Endodermal cell (in vitro differentiated cells): ENCODE results near the gene KRTAP10-3. TPM values are rescaled to one million over a fixed set of nuclear protein-coding genes. Genes with fewer than 3 reads are reported as not detected.

Experiments used
- DNase-seq: peaks from one replicate; pipeline ENCODE4 v3.0.0-alpha.2; 2017
- H3K27ac ChIP-seq: 2 replicates; pipeline ENCODE4 v1.5.1; 2013; ENCODE audit warnings: mild to moderate bottlenecking, low read depth, low read length, moderate library complexity
- H3K27me3 ChIP-seq: 2 replicates; pipeline ENCODE4 v1.6.1; 2013; ENCODE audit warnings: mild to moderate bottlenecking, low read length, moderate library complexity; ENCODE audit not compliant: insufficient read depth, control insufficient read depth, poor library complexity, severe bottlenecking
- H3K36me3 ChIP-seq: 2 replicates; pipeline ENCODE4 v1.7.0; 2013; ENCODE audit warnings: mild to moderate bottlenecking, low read length, moderate library complexity; ENCODE audit not compliant: control insufficient read depth, insufficient read depth
- H3K4me1 ChIP-seq: one replicate; pipeline ENCODE4 v1.7.0; 2013; ENCODE audit warnings: low read length; ENCODE audit not compliant: control insufficient read depth, insufficient read depth
- H3K4me3 ChIP-seq: 2 replicates; pipeline ENCODE4 v1.5.1; 2013; ENCODE audit warnings: mild to moderate bottlenecking, low read length, moderate library complexity
- H3K9ac ChIP-seq: 2 replicates; pipeline ENCODE4 v1.6.1; 2013; ENCODE audit warnings: mild to moderate bottlenecking, low read length, moderate library complexity; ENCODE audit not compliant: poor library complexity, severe bottlenecking; ENCODE audit errors: extremely low read depth
- H3K9me3 ChIP-seq: 2 replicates; pipeline ENCODE4 v1.6.1; 2013; ENCODE audit warnings: mild to moderate bottlenecking, low read length, moderate library complexity; ENCODE audit not compliant: control insufficient read depth
- H3K27ac Mint-ChIP-seq: 2 replicates; pipeline ENCODE4 v1.8.0; 2020; ENCODE audit warnings: mixed read lengths
- H3K27me3 Mint-ChIP-seq: 2 replicates; pipeline ENCODE4 v1.8.0; 2021; ENCODE audit warnings: mild to moderate bottlenecking, mixed read lengths; ENCODE audit not compliant: insufficient read depth
- H3K36me3 Mint-ChIP-seq: 2 replicates; pipeline ENCODE4 v1.8.0; 2020; ENCODE audit warnings: low read depth, mixed read lengths
- H3K4me1 Mint-ChIP-seq: 2 replicates; pipeline ENCODE4 v1.8.0; 2020; ENCODE audit warnings: mixed read lengths
- H3K4me3 Mint-ChIP-seq: 2 replicates; pipeline ENCODE4 v1.8.0; 2020; ENCODE audit warnings: mild to moderate bottlenecking, moderate library complexity, mixed read lengths
- H3K9me3 Mint-ChIP-seq: 2 replicates; pipeline ENCODE4 v1.8.0; 2020; ENCODE audit warnings: mild to moderate bottlenecking, mixed read lengths
- CTCF ChIP-seq: fragments of 200-600 bp; sonication (generic); conservative IDR thresholded peaks from 2 replicates; pipeline ENCODE4 v1.5.0; 2021; ENCODE audit warnings: antibody characterized with exemption, mild to moderate bottlenecking
- WGBS, 2 experiments: methylation state at CpG; one replicate each; pipeline versions ENCODE4 v1.1.5 to v1.1.7; 2013; ENCODE audit warnings: missing lambda C conversion rate in 2 of 2, mixed read lengths in 1 of 2; ENCODE audit not compliant: insufficient coverage in 1 of 2, insufficient read length in 1 of 2; 5-methylcytosine and 5-hydroxymethylcytosine counted together
- total RNA-seq, 2 donors: library from RNA; stranded (reverse); fragmentation: NEBNext Ultra II Directional in 1 of 2; extraction: Animal tissue kit (Norgen Biotek cat#: 25700) in 1 of 2; gene quantifications; 2 replicates in 1 of 2; 3 replicates in 1 of 2; pipeline ENCODE4 v1.2.1, GENCODE V29; 2021

Gene KRTAP10-3
- total RNA-seq, 2 donors from 2014 or later = not detected

GRCh38 chr21:44525391-44526095 is 33.1 kb downstream of the KRTAP10-3 start:
- Mint-ChIP-seq H3K36me3 (no peaks in the 10 kb centered on the region), H3K4me1 (no peaks in the 10 kb centered on the region), H3K27ac (no peak overlapping the region), H3K27me3 (no peaks in the 10 kb centered on the region), H3K4me3 (no peak overlapping the region), H3K9me3 (no peaks in the 10 kb centered on the region)
- H3K4me1 ChIP-seq = no peaks in the 10 kb centered on the region
- no peaks in the 10 kb centered on the region for H3K36me3 ChIP-seq
- peaks cover 10% of the 10 kb centered on the region for H3K9me3 ChIP-seq
- no peak for DNase-seq
- no peak overlapping the region for H3K4me3 ChIP-seq
- H3K27me3 ChIP-seq = no peaks in the 10 kb centered on the region
- no peak overlapping the region for H3K9ac ChIP-seq
- no peak for TF ChIP-seq CTCF
- no peak overlapping the region for H3K27ac ChIP-seq
- 92 to 97% methylated on average over 16 to 20 of the region's 20 CpGs for WGBS, 2 experiments

- Histone ChIP-seq H3K36me3 (no peaks in the 10 kb centered on the region), H3K4me1 (no peaks in the 10 kb centered on the region), H3K4me3 (no peak overlapping the region), H3K9me3 (peaks cover 10% of the 10 kb centered on the region), H3K27ac (no peak overlapping the region), H3K9ac (no peak overlapping the region), H3K27me3 (no peaks in the 10 kb centered on the region)
- no peak overlapping the region for H3K27ac Mint-ChIP-seq
- no peaks in the 10 kb centered on the region for H3K36me3 Mint-ChIP-seq
- TF ChIP-seq CTCF = no peak
- no peaks in the 10 kb centered on the region for H3K27me3 Mint-ChIP-seq
- no peak overlapping the region for H3K4me3 Mint-ChIP-seq
- H3K9me3 Mint-ChIP-seq = no peaks in the 10 kb centered on the region
- H3K4me1 Mint-ChIP-seq = no peaks in the 10 kb centered on the region
- 75 to 84% methylated on average over 1 to 2 of the region's 2 CpGs for WGBS, 2 experiments
- DNase-seq = no peak
Measured at GRCh38 chr21:44524414-44525371, 33.9 kb downstream of the KRTAP10-3 start.

- no peak overlapping the region for H3K4me3 Mint-ChIP-seq
- no peak for TF ChIP-seq CTCF
- no peak overlapping the region for H3K4me3 ChIP-seq
- H3K36me3 Mint-ChIP-seq = no peaks in the 10 kb centered on the region
- 85 to 93% methylated on average over 1 of the region's 1 CpG for WGBS, 2 experiments
- H3K4me1 ChIP-seq = no peaks in the 10 kb centered on the region
- no peaks in the 10 kb centered on the region for H3K36me3 ChIP-seq
- H3K27ac Mint-ChIP-seq = no peak overlapping the region
- H3K9me3 ChIP-seq = peaks cover 10% of the 10 kb centered on the region
- no peaks in the 10 kb centered on the region for H3K27me3 Mint-ChIP-seq
- no peak overlapping the region for H3K9ac ChIP-seq
- peaks cover 2% of the 10 kb centered on the region for H3K9me3 Mint-ChIP-seq
- no peak overlapping the region for H3K27ac ChIP-seq
- no peaks in the 10 kb centered on the region for H3K4me1 Mint-ChIP-seq
- no peak for DNase-seq
- no peaks in the 10 kb centered on the region for H3K27me3 ChIP-seq
Measured at GRCh38 chr21:44523567-44524413, 34.8 kb downstream of the KRTAP10-3 start.
